Inflammatory macrophage treated with lipopolysaccharide for 1 hour (primary cell): Measurements from ENCODE around the gene INO80.

Experiments used
- DNase-seq, 2 donors: peaks; one replicate each; pipeline ENCODE4 v3.0.0-alpha.2; 2020 to 2022

The INO80 gene

DNA sequence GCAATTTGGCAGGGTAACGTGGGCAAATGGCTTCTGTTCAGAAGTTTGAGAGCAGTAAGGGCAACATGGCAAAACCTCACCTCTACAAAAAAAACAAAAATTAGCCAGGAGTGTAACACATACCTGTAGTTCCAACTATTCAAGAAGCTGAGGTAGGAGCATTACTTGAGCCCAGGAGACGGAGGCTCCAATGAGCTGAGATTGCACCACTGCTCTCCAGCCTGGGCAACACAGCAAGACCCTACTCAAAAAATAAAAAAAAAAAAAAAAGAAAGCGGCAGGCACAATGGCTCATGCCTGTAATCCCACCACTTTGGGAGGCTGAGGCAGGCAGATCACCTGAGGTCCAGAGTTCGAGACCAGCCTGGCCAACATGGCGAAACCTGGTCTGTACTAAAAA, 5.9 kb upstream of the INO80 start:
- no peak for DNase-seq

DNA sequence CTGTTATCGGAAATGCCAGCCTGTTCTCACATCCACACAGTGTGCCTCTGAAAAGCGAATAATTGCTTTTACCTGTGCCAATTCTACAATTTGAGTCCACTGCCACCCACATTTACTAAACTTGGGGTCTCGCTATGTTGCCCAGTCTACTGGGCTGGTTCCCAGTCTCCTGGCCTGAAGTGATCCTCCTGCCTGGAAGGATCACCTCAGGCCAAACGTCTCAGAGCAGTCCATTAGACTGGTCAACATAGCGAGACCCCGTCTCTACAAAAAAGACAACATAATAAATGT, 827 bp upstream of the INO80 start:
- no peak for DNase-seq

DNA sequence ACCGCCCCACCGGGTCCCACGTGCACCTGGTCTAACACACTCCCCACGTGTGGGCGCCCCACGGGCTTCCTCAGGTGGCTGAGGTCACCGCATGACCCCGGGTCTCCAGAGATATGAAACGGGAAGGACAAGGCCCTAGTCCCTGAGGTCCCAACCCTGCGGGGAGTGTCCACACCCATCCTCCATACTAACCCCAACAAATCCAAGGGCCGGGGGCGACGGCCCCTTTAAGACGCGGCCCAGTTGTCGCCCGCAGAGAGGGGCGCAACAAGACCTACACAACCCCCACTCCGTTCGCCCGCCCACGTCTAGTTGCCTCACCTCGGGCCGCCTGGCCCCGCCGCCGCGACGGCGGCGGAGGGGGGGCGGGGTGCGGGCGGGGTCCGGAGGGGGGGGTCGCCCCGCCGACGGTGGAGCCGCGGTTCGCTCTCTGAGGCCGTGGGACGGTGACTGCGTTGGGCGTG, 396 bp downstream of the INO80 start:
- peak; percentile 58 to 78 for DNase-seq

GRCh38 chr15:41115161-41115651, 874 bp downstream of the INO80 start:
- DNase-seq, result peak; percentile 56 to 59

- no peak for DNase-seq
Observed at GRCh38 chr15:41106947-41107346, 9.1 kb downstream of the INO80 start.

DNA sequence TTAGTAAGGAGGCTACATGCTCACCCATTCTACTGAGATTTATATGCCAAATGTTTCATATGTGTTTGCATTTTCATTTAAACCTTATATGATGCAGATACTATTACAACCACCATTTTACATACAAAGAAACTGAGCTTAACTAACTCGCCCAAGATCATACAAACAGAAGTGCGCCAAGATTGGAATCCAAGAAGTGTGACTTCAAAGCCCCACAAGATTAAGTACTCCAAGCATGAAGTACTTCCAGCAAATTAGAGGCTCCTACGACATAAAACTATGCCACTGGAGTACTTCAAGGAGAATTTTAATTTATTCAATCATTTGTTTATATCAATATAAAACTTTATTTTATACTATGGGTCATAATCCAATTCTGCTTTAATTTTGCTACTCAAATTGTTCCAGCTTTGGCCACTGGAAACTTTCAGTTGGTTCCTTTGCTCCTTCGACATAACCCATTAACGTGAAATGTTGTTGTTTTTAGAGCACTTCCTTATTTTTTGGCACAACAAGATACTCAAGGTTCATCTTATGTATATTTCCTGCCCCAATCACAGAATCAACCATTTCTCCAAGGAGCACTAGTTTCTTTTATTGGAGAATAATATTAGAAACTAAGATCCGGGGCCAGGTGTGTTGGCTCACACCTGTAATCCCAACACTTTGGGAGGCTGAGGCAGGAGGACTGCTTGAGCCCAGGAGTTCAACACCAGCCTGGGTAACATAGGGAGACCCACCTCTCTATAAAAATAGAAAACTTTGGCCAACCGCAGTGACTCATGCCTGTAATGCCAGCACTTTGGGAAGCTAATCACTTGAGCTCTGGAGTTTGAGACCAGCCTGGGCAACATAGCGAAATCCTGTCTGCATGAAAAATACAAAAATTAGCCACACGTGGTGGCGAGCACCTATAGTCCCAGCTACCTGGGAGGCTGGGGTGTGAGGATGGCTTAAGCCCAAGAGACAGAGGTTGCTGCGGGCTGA, 10.4 kb downstream of the INO80 start:
- DNase-seq, result no peak

GRCh38 chr15:41104234-41104633, 11.8 kb downstream of the INO80 start:
- no peak for DNase-seq

- no peak for DNase-seq
Observed at GRCh38 chr15:41102854-41103253, 13.2 kb downstream of the INO80 start.

- no peak for DNase-seq
Observed at GRCh38 chr15:41096178-41096577, 19.9 kb downstream of the INO80 start.

DNA sequence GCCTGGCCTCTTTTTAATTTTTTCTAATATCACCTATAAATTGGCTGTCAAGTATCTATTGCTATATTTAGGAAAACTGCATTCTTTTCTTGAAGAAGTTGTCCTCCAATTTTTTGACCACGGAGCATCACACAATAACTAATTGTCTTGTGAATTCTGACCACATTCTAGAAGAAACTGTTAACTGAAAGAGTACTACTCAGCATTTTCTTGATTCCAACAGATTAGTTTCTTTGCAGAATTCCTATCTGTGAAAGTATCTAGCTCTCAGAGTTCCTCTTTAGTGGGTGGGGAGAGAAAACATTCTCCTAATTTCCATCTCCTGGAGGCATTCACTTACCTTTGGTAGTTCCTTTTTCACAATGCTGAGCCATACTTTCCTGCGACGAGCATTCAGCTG, 31.1 kb downstream of the INO80 start:
- no peak for DNase-seq

- DNase-seq, result no peak
Observed at GRCh38 chr15:41080144-41080543, 35.9 kb downstream of the INO80 start.

DNA sequence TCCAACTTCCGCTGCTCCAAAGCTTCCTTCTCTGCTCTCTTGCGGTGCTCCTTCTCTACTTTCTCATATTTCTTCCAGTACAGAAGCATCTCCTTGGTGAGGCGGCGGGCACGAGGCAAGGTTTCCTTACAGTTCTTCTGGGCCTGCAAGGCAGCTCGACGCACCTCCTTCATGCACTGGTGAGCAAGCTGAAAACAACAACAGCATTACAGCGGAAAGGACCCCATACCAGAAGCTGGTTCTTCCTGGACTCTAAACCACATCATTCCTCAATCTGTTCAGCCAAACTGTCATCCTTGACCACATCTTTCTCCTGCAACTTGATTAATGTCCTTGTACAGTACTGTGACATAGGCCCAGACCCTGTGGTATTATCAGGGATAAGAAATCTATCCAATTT, 36.4 kb downstream of the INO80 start:
- no peak for DNase-seq

GRCh38 chr15:41078879-41079278, 37.2 kb downstream of the INO80 start:
- DNase-seq, result peak in 1 of 2 donors; percentile 27

- DNase-seq, result no peak
Observed at GRCh38 chr15:41078125-41078524, 38.0 kb downstream of the INO80 start.

DNA sequence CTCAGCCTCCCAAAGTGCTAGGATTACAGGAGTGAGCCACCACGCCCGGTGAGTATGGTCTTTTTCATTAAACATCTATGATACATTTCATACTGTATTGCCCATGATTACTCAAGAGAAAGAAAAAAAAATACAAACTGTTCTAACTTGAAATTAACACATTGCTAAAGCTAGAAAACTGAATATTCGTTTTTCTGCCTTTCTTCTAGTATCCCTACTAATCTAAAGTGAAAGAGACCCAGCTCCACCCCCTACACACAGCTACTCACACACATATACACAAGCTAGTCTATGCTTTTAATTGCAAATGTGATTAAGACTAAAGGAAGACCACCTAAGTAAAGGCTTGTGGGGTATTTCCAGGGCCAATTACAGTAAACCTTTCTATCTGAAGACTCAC, 43.1 kb downstream of the INO80 start:
- DNase-seq, result no peak

GRCh38 chr15:41072013-41072412, 44.1 kb downstream of the INO80 start:
- no peak for DNase-seq

DNA sequence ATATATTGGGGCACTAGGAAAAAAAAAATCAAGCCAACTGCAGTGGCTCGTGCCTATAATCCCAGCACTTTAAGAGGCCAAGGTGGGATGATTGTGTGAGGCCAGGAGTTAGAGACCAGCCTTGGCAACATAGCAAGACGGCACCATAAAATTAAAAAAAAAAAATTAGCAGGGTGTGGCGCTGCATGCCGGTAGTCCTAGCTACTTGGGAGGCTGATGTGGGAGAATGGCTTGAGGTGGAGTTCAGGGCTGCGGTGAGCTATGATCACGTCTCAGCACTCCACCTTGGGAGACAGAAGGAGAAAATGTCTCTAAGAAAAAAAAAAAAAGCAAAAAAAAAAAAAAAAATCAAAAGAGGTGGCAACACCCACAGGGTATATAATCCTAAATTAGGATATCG, 49.6 kb downstream of the INO80 start:
- DNase-seq, result no peak

- DNase-seq, result no peak
Observed at GRCh38 chr15:41061667-41062066, 54.4 kb downstream of the INO80 start.

DNA sequence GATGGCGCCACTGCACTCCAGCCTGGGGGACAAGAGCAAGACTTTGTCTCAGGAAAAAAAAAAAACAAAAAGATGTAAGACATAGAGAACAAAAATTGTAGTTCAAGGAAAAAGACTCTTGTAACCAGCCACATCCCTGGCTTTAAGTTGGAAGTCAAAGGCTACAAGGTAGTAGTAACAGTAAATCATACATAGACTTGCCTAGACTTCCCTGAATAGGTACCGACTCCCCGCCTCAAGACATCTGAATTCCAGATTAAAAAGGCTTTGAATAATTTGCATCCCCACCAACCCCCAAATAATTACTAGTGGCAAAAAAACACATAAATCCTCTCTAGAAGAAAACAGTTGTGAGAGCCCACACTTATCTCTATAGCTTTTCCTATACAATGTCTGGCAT, 55.6 kb downstream of the INO80 start:
- no peak for DNase-seq

- DNase-seq, result no peak
Observed at GRCh38 chr15:41056810-41057209, 59.3 kb downstream of the INO80 start.

DNA sequence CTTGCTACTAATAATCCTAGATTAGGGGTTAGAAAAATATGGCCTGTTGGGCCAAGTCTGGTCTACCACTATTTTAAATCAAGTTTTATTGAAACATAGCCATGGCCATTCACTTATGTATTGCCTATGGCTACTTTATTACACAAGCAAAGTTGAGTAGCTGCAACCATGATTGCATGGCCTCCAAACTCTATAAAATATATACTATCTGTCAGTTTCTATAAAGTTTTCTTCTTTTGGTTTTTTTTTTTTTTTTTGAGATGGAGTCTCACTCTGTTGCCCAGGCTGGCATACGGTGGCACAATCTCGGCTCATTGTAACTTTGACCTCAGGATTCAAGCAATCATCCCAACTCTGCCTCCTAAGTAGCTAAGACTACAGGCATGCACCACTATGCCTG, 60.4 kb downstream of the INO80 start:
- DNase-seq, result no peak

DNA sequence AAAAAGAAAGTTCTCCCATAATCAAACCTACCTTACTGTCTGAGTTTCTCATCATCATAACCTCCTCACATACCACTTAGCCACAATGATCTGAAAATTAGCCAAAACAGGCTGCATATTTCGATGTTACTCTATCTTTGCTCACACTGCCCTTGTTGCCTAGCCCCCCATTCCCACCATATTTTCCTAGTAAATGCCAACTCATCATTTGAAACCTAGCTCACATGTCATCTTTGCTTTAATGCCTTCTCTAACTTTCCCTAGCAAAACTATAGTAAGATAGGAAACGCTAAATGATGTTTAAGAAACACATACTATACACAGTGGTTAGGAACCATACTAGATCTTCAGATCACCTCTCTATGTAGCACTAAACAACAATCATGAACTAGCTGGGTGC, 64.9 kb downstream of the INO80 start:
- DNase-seq, result no peak

DNA sequence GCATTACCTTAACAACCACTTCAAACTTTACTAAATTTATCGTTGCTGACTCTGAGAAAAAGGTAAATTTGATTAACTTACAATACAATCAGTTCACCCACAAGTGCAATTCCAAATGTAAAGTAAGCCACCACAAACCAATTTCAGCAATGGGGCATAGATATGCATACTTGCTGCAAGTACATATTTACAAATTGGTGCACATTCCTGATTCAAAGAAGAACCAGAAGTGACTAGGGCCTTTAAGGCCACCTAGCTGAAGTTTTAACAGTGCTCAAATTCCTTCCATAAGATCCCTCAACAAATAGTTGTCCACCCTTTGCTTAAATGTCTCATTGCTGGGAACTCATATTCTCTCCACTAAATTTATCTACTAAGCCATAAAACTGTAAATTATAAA, 67.2 kb downstream of the INO80 start:
- no peak for DNase-seq

- DNase-seq, result no peak
Observed at GRCh38 chr15:41048397-41048796, 67.7 kb downstream of the INO80 start.

DNA sequence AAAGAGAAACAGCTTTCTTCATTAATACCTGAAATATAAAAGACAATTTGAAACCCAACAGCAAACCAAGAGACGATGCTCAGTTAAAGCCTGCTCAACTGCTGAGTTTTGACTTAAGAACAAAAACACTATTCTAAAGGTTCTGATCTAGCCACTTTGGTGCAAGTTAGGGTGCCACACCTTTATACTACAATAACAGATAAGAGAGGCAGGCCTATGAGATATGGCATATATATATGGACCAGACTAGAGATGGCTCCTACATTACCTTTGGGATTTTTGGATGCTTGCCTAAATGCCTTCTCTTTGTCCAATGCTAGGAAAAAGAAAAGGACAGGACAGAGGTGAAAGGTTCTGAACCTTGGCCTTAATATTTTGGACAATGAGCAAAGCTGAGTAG, 68.6 kb downstream of the INO80 start:
- DNase-seq, result no peak
